Heart right ventricle (tissue), 16 donors: ENCODE data around the gene ZCCHC7. TPM values are rescaled to one million over a fixed set of nuclear protein-coding genes. Genes with fewer than 3 reads are reported as not detected.

ENCODE experiments used
- ATAC-seq, 8 donors: fragments of 200-7000 bp; cut with Tn5 transposase; one replicate each; pipeline ENCODE4 v1.9.1; 2020; ENCODE audit warnings: mild to moderate bottlenecking in 8 of 8, moderate library complexity in 8 of 8, moderate number of reproducible peaks in 1 of 8
- DNase-seq, 2 donors: peaks; one replicate each; pipeline ENCODE4 v3.0.0-alpha.2; 2020
- H3K27ac ChIP-seq, 10 donors: fragments of 200-600 bp; sonication (generic) in 2 of 10; one replicate each; pipeline versions ENCODE4 v1.5.0 to v1.8.0; 2020 to 2022; ENCODE audit warnings: mild to moderate bottlenecking in 3 of 10
- H3K27me3 ChIP-seq, 7 donors: fragments of 200-600 bp; one replicate each; pipeline ENCODE4 v1.8.0; 2021 to 2022; ENCODE audit warnings: mild to moderate bottlenecking in 2 of 7
- H3K36me3 ChIP-seq, 9 donors: fragments of 200-600 bp; sonication (generic) in 1 of 9; one replicate each; pipeline versions ENCODE4 v1.5.0 to v1.8.0; 2020 to 2022; ENCODE audit warnings: mild to moderate bottlenecking in 2 of 9
- H3K4me1 ChIP-seq, 9 donors: fragments of 200-600 bp; sonication (generic) in 1 of 9; one replicate each; pipeline versions ENCODE4 v1.5.0 to v1.8.0; 2020 to 2022; ENCODE audit warnings: mild to moderate bottlenecking in 4 of 9
- H3K4me3 ChIP-seq, 10 donors: fragments of 200-600 bp; sonication (generic) in 2 of 10; one replicate each; pipeline versions ENCODE4 v1.5.0 to v1.8.0; 2020 to 2022; ENCODE audit warnings: mild to moderate bottlenecking in 7 of 10, moderate library complexity in 2 of 10
- H3K9me3 ChIP-seq, 11 donors: fragments of 200-600 bp in 10 of 11; sonication (generic) in 2 of 11; one replicate each; pipeline versions ENCODE4 v1.5.0 to v1.8.0; 2013 to 2022; ENCODE audit warnings: mild to moderate bottlenecking in 2 of 11, control low read depth in 1 of 11, moderate library complexity in 1 of 11
- CTCF ChIP-seq, 9 donors: fragments of 200-600 bp; sonication (generic) in 2 of 9; IDR thresholded peaks; one replicate each; pipeline versions ENCODE4 v1.5.0 to v1.8.0; 2021 to 2022; ENCODE audit warnings: antibody characterized with exemption in 9 of 9, mild to moderate bottlenecking in 5 of 9, moderate library complexity in 1 of 9
- WGBS, 2 donors: extraction: QIAGEN DNeasy Blood & Tissue Kit; methylation state at CpG; one replicate each; pipeline ENCODE4 v1.1.7; 2013; ENCODE audit warnings: inconsistent platforms in 1 of 2; 5-methylcytosine and 5-hydroxymethylcytosine counted together
- intact Hi-C, 10 donors: fragments of 100-400 bp; cut with DNase I; formaldehyde crosslinking; loops; one replicate each; pipeline versions ENCODE4 v1.11.1 to v1.14.2; 2022
- polyA plus RNA-seq, 2 donors: library from polyadenylated mRNA; stranded (reverse); fragments of 200-250 nt; gene quantifications; one replicate each; pipeline ENCODE4 v1.2.3, GENCODE V29; 2013
- total RNA-seq, 10 donors: library from RNA; stranded (reverse); fragmentation: NEBNext Ultra II Directional in 3 of 10; extraction: Animal tissue kit (Norgen Biotek cat#: 25700) in 3 of 10; gene quantifications; one replicate each; pipeline versions ENCODE4 v1.2.1 to v1.2.4, GENCODE V29; 2021 to 2023
- donor health status: Arrhythmogenic right ventricular cardiomyopathy.
- donor health status: ischemic (EF 13 %, LVEDD 7.1; RV severe dilation, severe dysfunction).
- donor health status: healthy with polysubstance abuse.
- donor health status: DM: no; HTN: yes; CAD: no.
- donor health status: DM: no; HTN: no; CAD: no.
- donor health status: ischemic (EF 25% LVEDD 6.9; RV normal size, moderate dysfunction).
- donor health status: ischemic (EF 25% LVEDD 5.7; RV mildly dilated, moderate dysfunction).
- donor health status: healthy.
- donor health status: DM: yes; HTN: yes; CAD: no.
- donor health status: Ischemic cardiomyopathy.
- donor health status: ischemic (EF 35%, LVEDD 5.7; RV mildly dilated, moderate dysfunction).
- donor health status: nonischemic (EF 11% LVEDD 7.7; RV severe dilation, severe dysfunction).
- donor health status: DM: yes; HTN: yes; CAD: no.
- donor health status: PGD.
- donor health status: ischemic (EF 29% LVEDD 5.4; RV normal size, mild dysfunction).
- donor health status: nonischemic (EF 23%, LVEDD 6.1; RV moderate dilation, normal function).

The ZCCHC7 gene
- total and polyA plus RNA-seq, 12 donors: 4.3 to 11.9 (median 8.9) TPM

- no peak for ATAC-seq
- Histone ChIP-seq H3K4me1 (peaks cover 0 to 3% (median 0%) of the 10 kb centered on the region in 9 donors), H3K27me3 (no peaks in the 10 kb centered on the region), H3K4me3 (no peak overlapping the region), H3K27ac (no peak overlapping the region), H3K9me3 (no peaks in the 10 kb centered on the region), H3K36me3 (no peaks in the 10 kb centered on the region)
- WGBS, 2 donors: 78% methylated on average over 4 of the region's 4 CpGs
- DNase-seq: no peak
- TF ChIP-seq CTCF (IDR thresholded peaks at IDR 0.05): no peak
- intact Hi-C loops: no loop called here
These were observed 135.8 kb downstream of the ZCCHC7 start for GRCh38 chr9:37255944-37256862.

- no peak for DNase-seq
- Histone ChIP-seq H3K9me3 (no peaks in the 10 kb centered on the region), H3K36me3 (no peaks in the 10 kb centered on the region), H3K4me3 (no peak overlapping the region), H3K4me1 (peaks cover 0 to 3% (median 0%) of the 10 kb centered on the region in 9 donors), H3K27ac (no peak overlapping the region), H3K27me3 (no peaks in the 10 kb centered on the region)
- ATAC-seq: no peak
- TF ChIP-seq CTCF (IDR thresholded peaks at IDR 0.05): no peak
- WGBS, 2 donors: 96% methylated on average over 3 of the region's 3 CpGs
- intact Hi-C loops: loop anchor here in 6 of 10 donors (5.0 to 10.0 kb wide), 3 partner anchors 265 to 388 kb away; no protein-coding TSS in a partner anchor
These were observed 139.6 kb downstream of the ZCCHC7 start for GRCh38 chr9:37259951-37260350.

- intact Hi-C loops: loop anchor here in 6 of 10 donors (5.0 to 10.0 kb wide), 3 partner anchors 268 to 390 kb away; no protein-coding TSS in a partner anchor
- ATAC-seq: no peak
- no peak for DNase-seq
- H3K27me3 ChIP-seq: no peaks in the 10 kb centered on the region
- WGBS, 2 donors: 72 to 74% methylated on average over 4 of the region's 4 CpGs
- H3K9me3 ChIP-seq: no peaks in the 10 kb centered on the region
- H3K4me3 ChIP-seq: no peak overlapping the region
- TF ChIP-seq CTCF (IDR thresholded peaks at IDR 0.05): peak in 7 of 9 donors; percentile 33 to 64 (median 50)
- no peaks in the 10 kb centered on the region for H3K4me1 ChIP-seq
- no peak overlapping the region for H3K27ac ChIP-seq
- no peaks in the 10 kb centered on the region for H3K36me3 ChIP-seq
These were observed 142.0 kb downstream of the ZCCHC7 start for GRCh38 chr9:37262410-37262809.

- WGBS, 2 donors: 95 to 98% methylated on average over 1 of the region's 1 CpG
- intact Hi-C loops: loop anchor here in 6 of 10 donors (5.0 to 10.0 kb wide), 3 partner anchors 270 to 392 kb away; no protein-coding TSS in a partner anchor
These were observed 144.2 kb downstream of the ZCCHC7 start for GRCh38 chr9:37264539-37264938.

More at GRCh38 chr9:37264539-37264938, 144.2 kb downstream of the ZCCHC7 start:
- Histone ChIP-seq H3K4me3 (no peak overlapping the region), H3K4me1 (no peaks in the 10 kb centered on the region), H3K36me3 (no peaks in the 10 kb centered on the region), H3K9me3 (no peaks in the 10 kb centered on the region), H3K27ac (no peak overlapping the region), H3K27me3 (no peaks in the 10 kb centered on the region)
- ATAC-seq: no peak
- DNase-seq: no peak
- TF ChIP-seq CTCF (IDR thresholded peaks at IDR 0.05): no peak
